ENCODE results near the gene CYP46A1.

CYP46A1 gene

GRCh38 chr14:99689266-99690236 is 5.5 kb downstream of the CYP46A1 start:
- no peak for DNase-seq (ENCODE audit: low spot score)

- DNase-seq (ENCODE audit: low spot score), result no peak
Measured at GRCh38 chr14:99690636-99691035, 6.5 kb downstream of the CYP46A1 start.

- DNase-seq (ENCODE audit: low spot score), result no peak
Measured at GRCh38 chr14:99691111-99691885, 7.2 kb downstream of the CYP46A1 start.

GRCh38 chr14:99693918-99694317 is 9.8 kb downstream of the CYP46A1 start:
- DNase-seq (ENCODE audit: low spot score), result no peak

GRCh38 chr14:99696929-99697328 is 12.8 kb downstream of the CYP46A1 start:
- no peak for DNase-seq (ENCODE audit: low spot score)

- no peak for DNase-seq (ENCODE audit: low spot score)
Measured at GRCh38 chr14:99698236-99698635, 14.1 kb downstream of the CYP46A1 start.

- DNase-seq (ENCODE audit: low spot score), result no peak
Measured at GRCh38 chr14:99698642-99699041, 14.5 kb downstream of the CYP46A1 start.

- no peak for DNase-seq (ENCODE audit: low spot score)
Measured at GRCh38 chr14:99699085-99699760, 15.1 kb downstream of the CYP46A1 start.

- DNase-seq (ENCODE audit: low spot score), result no peak
Measured at GRCh38 chr14:99699861-99700260, 15.8 kb downstream of the CYP46A1 start.

- DNase-seq (ENCODE audit: low spot score), result no peak
Measured at GRCh38 chr14:99700379-99700778, 16.3 kb downstream of the CYP46A1 start.

- no peak for DNase-seq (ENCODE audit: low spot score)
Measured at GRCh38 chr14:99701260-99701659, 17.2 kb downstream of the CYP46A1 start.

- DNase-seq (ENCODE audit: low spot score), result no peak
Measured at GRCh38 chr14:99702115-99702514, 18.0 kb downstream of the CYP46A1 start.

GRCh38 chr14:99703381-99703780 is 19.3 kb downstream of the CYP46A1 start:
- no peak for DNase-seq (ENCODE audit: low spot score)

- no peak for DNase-seq (ENCODE audit: low spot score)
Measured at GRCh38 chr14:99704037-99704436, 19.9 kb downstream of the CYP46A1 start.

- DNase-seq (ENCODE audit: low spot score), result no peak
Measured at GRCh38 chr14:99706107-99706900, 22.2 kb downstream of the CYP46A1 start.

GRCh38 chr14:99707420-99707819 is 23.3 kb downstream of the CYP46A1 start:
- no peak for DNase-seq (ENCODE audit: low spot score)

GRCh38 chr14:99707921-99708320 is 23.8 kb downstream of the CYP46A1 start:
- DNase-seq (ENCODE audit: low spot score), result no peak

- no peak for DNase-seq (ENCODE audit: low spot score)
Measured at GRCh38 chr14:99708449-99708848, 24.4 kb downstream of the CYP46A1 start.

- DNase-seq (ENCODE audit: low spot score), result no peak
Measured at GRCh38 chr14:99713972-99714371, 29.9 kb downstream of the CYP46A1 start.

GRCh38 chr14:99715266-99716000 is 31.3 kb downstream of the CYP46A1 start:
- no peak for DNase-seq (ENCODE audit: low spot score)

Data from activated CD4-positive, alpha-beta T cell treated with anti-CD3 and anti-CD28 coated beads, Interleukin-2, Interleukin-4, amounts not matched to agents 100 ng/mL and 50 ng/mL, durations not matched to agents 16 hours and 8 hours (primary cell).